Subcutaneous adipose tissue (tissue), 4 donors: ENCODE measurements around the gene LMNTD2. TPM values are rescaled to one million over a fixed set of nuclear protein-coding genes. Genes with fewer than 3 reads are reported as not detected.

Experiments
- CTCF ChIP-seq: fragments of 450-650 bp; IDR thresholded peaks from one replicate; pipeline ENCODE4 v1.5.1; 2016; ENCODE audit warnings: low read depth, mild to moderate bottlenecking, control low read depth, antibody characterized with exemption, moderate library complexity
- total RNA-seq, 4 donors: library from RNA; depleted of rRNA; stranded (reverse); fragments of >200 nt; gene quantifications; one replicate each; pipeline ENCODE4 v1.1.0, GENCODE V29; 2016

The LMNTD2 gene
- total RNA-seq, 4 donors from 2014 or later = 0.65 to 2.4 (median 1.0) TPM

GRCh38 chr11:586376-587316 lies 26.1 kb upstream of the LMNTD2 start:
- no peak for TF ChIP-seq CTCF

GRCh38 chr11:584287-584686 lies 23.7 kb upstream of the LMNTD2 start:
- no peak for TF ChIP-seq CTCF

- TF ChIP-seq CTCF = no peak
Observed at GRCh38 chr11:581752-582151, 21.2 kb upstream of the LMNTD2 start.

- no peak for TF ChIP-seq CTCF
Observed at GRCh38 chr11:581342-581741, 20.8 kb upstream of the LMNTD2 start.

GRCh38 chr11:579830-580601 lies 19.5 kb upstream of the LMNTD2 start:
- no peak for TF ChIP-seq CTCF

- no peak for TF ChIP-seq CTCF
Observed at GRCh38 chr11:578276-579035, 17.9 kb upstream of the LMNTD2 start.

GRCh38 chr11:577611-577894 lies 17.0 kb upstream of the LMNTD2 start:
- no peak for TF ChIP-seq CTCF
